MV-4-11 (cell line): Measurements from ENCODE around the gene SUPT6H.

ENCODE experiments used
- DNase-seq: peaks from one replicate; lab custom pipeline; 2025; lab: John Stamatoyannopoulos, UW

SUPT6H gene

DNA sequence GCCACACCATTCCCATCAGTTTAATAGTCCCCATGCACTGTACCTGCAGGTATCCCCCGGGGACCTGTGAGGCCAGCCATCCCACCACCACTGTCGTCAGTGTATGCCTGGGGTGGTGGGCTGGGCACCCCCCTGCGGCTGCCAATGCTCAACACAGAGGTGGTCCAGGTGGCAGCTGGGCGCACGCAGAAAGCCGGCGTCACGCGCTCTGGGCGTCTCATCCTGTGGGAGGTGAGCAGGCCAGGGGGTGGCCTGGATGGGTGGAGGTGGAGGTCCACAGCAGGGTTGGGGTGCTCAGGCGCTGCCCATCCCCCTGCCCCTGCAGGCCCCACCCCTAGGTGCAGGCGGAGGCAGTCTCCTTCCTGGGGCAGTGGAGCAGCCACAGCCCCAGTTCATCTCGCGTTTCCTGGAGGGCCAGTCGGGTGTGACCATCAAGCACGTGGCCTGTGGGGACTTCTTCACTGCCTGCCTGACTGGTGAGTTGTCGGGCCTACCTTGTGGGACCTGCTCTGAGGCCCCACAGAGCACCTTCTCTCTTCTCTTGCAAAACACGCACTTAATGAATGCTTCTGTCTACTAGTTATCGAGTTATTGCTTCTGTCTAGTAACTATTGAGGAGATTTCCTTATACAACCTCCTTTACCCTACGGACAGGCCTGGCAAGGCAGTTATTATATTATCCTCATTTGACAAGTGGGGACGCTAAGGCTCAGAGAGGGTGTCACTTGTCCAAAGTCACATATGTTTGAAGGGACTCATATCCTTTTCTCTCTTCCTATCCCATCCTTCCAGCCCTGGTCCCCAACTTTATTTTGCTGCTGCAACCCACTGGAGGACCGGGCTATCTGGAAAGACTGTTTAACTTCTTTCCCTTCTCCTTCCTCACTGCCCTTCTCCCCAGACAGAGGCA is 76.0 kb downstream of the SUPT6H start:
- DNase-seq: no peak

DNA sequence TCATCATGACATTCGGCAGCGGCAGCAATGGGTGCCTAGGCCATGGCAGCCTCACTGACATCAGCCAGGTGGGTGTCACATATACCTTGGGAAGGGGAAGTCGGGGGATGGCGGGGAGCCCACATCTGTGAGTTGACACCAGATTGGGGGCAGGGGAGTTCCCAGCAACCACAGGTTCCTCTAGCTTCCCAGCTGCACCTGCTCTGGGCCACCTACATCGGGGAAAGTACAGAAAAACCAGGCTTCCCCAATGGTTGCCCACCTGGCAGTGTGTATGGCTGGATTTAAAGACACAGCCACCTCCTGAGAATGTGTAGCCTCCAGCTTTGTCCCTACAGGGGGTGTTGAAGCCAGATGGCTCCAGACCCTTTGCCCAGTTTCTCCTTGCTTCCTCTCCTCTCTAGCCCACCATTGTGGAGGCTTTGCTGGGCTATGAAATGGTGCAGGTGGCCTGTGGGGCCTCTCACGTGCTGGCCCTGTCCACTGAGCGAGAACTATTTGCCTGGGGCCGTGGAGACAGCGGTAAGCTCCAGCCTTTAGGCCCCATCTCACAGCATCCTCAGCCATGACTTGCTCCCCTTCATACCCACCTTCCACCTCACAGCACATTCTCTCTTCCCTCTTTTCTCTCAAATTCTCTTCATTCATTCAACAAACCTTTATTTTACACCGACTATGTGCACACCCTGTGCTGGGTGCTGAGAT is 76.8 kb downstream of the SUPT6H start:
- no peak for DNase-seq

DNA sequence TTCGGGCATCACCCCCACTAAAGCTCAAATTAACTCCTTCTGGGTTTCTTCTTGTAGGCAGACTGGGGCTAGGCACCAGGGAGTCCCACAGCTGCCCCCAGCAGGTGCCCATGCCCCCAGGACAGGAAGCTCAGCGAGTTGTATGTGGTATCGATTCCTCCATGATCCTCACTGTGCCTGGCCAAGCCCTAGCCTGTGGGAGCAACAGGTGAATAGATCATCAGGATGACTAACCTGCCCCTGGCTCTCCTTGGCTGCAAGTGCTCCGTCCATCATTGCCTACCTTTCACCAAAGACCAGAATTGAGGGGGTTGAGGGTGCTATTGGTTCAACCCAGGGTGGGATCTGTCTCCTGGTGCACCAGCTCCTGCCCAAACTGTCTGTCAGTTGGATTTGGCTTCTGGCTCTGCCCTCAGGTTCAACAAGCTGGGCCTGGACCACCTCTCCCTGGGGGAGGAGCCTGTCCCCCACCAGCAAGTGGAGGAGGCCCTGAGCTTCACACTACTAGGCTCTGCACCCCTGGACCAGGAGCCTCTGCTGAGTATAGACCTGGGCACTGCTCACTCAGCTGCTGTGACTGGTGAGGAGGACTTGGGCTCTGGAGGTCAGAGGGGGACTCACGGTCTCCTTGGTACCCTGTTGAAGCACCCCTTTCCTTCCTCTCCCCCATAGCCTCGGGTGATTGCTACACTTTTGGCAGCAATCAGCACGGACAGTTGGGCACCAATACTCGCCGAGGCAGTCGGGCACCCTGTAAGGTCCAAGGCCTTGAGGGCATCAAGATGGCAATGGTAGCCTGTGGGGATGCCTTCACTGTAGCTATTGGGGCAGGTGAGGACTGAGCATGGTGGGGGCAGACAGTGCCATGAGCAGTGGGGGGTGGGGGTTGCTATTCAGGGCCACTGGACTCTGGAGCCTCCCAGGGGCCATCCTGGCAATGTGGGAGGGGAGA is 78.7 kb downstream of the SUPT6H start:
- no peak for DNase-seq

DNA sequence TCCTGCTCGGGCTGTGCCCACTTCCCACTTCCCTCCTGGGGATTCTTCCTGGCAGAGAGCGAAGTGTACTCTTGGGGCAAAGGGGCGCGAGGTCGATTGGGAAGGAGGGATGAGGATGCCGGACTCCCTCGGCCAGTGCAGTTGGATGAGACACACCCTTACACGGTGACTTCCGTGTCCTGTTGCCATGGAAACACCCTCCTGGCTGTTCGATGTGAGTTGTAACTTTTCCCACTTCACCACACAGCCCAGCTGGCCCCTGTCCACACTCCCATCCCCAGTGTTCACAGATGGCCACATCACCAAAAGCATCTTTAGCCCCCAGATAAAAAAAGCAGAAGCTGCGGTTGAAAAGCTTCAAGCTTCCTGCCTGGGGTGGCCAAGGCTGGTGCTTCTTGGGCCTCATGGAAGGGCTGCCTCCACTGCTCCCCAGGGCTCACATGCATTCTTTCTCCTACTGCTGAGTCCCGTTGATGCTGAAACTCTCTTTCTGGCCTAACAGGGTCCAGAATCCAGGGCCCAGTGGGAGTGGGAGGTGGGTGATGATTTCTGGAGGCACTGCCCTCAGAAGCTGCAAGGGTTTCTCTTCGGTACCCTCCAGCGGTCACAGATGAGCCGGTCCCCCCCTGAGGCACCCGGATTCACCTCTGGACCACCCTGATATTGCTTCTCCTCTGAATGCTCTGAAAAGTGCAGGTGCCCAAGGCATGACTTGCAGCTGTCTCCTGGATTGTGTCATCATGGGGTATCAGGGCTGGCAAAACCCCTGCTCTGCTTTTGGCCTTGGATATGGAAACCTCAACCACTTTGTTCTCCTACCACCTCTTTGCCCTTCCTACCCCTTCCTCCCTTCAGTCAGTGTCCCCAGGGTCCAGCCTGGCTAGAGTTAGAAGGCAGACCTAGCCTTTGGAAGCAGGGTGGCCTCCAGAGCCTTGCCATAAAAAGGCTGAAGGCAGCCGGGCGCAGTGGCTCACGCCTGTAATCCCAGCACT is 79.6 kb downstream of the SUPT6H start:
- peak; percentile 99 for DNase-seq

DNA sequence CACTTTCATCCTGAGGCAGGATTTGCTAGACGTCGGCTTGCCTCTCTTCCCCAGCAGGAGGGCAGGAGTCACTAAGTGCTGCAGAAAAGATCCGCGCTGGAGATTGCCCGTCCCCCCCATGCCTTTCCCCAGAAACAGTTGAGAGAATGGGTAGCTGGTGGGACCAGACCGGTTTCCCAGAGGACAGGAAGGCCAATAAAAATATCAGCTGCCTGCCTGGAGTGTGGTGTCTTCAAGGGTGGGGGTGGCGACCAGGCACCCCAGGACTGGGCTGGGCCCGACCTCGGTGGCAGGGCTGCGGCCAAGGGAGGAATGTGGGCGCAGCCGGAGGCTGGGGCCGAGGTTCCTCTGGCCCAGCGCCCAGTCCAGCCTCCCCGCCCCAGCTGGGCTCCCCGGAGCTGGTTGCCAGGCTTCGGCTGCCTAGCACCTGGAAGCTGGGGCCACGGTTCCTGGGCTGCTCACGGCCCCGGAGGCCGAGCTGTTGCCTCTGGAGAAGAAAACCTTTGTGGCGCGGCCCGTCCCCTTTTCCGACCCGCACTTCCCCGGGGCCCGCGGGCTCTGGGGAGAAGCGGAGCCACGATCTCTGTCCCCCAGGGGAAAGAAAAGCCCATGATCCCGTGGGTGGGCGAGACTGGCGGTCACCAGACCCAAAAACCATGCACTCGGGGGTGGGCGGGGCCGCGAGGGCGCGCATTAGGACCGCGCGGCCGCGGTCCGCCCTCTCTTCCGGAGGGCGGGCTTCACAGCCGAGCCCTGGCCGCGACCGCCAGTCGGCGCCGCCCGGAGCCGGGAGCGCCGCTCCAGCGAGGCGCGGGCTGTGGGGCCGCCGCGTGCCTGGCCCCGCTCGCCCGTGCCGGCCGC is 81.5 kb downstream of the SUPT6H start, which contains the start of gene TRAF4:
Gene TRAF4, plus strand, starts transcription at position 769 of the 861 bp plus-strand sequence. CDS start 102 bp downstream, outside the sequence.
- peak; percentile 71 for DNase-seq

DNA sequence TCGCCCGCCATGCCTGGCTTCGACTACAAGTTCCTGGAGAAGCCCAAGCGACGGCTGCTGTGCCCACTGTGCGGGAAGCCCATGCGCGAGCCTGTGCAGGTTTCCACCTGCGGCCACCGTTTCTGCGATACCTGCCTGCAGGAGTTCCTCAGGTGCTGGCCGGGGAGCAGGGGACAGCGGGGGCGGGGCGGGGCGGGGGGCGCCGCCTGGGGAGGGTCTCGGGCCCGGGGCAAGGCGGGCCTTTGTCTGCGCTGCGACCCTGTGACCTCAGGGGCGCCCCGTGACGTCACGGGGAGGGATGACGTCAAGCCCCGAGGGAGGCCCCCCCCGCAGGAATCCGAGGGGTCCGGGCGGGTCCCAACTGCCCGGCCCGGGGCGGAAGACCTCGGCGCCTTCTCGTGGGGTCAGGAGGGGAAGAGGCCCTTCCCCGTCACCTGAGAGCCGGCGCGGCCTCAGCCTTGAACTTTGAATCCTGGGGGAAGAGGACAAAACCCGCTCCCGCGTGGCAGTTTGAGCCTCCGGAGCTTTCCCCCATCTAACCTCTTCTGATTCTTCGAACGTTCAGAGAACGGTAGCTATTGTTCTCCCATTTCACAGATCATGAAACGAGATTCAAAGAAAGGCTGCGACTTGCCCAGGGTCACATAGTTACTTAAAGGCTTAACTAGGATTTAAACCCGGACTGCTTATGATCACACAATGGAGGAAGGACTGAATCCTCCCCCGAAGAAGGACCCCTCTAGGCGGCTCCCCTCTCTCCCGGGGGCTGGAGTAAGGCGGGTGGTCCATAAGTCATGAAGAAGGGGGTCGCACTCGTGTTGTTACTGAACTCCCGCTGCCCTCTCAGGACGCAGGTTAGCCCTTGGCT is 82.3 kb downstream of the SUPT6H start:
- DNase-seq: no peak

DNA sequence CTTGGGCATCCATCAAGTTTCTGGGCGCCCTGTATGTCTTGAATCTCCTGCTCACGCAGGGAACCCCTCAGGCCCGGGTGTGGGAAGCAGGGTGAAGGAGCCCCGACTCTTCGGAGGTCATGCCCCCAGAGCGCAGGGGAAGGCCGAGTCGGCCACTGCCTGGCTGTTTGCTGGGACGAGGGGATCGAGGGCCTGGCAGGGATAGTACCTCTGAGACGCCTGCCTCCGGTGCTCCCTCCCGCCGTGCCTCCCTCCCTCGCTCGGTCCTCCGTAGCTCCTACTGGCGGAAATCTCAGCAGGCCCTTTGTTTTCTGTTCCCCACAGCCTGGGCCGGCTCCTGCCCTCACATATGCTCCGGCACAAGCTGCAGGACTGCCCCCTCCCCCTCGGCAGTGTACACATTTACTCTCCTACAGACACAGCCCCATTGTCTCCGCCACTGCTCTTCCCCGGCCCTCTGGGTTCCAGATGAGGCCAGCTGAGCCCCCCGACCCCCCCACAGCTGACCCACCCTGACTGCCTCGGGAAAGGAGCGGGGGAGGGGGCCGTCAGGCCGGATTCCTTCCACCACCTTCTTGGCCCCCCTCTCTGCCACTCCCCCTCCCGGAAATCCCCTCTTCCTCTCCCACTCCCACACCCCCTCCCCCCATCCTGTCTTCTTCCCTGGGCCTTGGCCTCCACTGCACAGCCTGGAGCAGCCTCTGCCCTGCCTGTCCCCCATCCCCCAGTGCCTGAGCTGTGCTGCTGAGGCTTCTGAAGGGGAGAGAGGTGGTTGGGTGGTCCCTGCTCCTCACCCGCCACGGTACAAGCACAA is 83.2 kb downstream of the SUPT6H start:
- no peak for DNase-seq

DNA sequence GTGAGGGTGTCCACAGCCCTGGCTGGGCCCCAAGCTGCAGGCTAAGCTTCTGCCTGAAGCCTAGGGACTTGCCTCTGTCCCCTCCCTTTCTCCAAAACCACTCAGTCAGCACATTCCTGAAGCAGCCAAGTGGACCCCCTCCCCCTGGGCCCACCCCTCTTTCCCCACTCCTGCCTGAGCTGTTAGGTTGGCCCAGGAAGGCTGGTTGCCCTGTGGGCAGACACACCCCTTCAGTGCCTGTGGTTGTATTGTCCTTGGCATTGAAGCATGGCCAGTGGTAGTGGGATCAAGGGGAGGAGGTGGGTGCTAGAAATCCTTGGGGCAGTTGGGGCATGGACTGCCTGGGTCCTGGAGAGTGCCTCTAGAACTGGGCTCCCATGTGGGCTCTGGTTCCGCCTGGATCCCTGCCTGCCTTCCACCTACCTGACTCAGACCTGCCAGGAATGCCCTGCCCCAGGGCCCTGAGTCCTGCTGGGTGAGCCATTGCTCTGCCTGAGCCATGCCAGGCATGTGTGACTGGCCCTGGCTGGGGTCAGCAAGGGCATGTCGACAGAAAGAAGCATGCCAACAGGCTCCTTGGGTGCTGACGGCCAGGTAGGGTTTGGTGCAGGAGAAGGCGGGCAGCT is 83.9 kb downstream of the SUPT6H start:
- no peak for DNase-seq

DNA sequence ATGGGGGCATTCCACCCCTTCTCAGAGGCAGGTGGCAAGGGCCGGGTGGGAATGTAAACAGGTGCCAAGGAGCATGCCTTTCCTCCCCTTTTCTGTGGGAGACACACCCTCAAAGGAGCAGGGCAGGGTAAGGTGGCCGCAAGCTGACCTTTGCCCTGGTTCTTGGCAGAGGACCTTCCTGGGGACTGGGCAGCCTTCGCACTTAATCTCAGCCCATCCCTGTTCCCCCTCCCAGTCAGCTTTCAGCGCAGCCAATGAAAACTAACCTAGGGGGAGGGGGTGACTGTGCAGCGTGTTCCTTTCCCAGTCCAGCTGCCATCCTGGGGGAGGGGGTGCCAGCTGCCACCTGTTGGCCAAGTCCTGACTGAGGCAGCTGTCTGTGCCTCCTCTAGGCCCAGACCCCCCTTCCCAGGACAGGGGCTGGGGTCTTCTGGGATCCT is 84.6 kb downstream of the SUPT6H start:
- no peak for DNase-seq

DNA sequence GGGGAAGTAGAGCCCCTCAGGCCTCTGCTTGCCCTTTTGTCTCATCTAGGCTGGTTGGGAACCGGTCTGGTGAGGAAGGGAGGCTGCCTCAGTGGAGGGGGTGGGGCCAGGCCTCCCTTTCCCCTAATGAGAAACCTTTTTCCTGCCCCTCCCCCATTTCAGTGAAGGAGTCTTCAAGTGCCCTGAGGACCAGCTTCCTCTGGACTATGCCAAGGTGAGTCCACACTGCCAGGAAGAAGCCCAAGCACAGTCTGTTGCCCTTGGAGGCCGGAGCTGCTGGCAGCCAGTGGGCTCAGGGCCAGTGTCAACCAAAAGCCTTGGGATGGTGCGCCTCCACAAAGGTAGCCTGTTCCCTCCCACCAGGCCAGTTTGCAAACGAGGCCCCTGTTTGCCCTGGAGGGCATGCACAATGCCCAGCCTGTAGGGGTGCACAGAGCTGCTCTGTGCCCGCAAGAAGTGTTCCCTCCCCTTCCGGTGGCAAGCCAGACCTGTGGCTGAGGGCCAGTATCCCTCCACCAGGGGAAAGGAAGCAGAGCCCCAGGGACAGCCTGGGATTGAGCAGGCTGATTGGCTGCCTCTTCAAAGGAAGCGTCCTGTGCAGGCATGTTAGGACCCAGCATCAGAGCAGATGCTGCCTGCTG is 85.2 kb downstream of the SUPT6H start:
- no peak for DNase-seq

DNA sequence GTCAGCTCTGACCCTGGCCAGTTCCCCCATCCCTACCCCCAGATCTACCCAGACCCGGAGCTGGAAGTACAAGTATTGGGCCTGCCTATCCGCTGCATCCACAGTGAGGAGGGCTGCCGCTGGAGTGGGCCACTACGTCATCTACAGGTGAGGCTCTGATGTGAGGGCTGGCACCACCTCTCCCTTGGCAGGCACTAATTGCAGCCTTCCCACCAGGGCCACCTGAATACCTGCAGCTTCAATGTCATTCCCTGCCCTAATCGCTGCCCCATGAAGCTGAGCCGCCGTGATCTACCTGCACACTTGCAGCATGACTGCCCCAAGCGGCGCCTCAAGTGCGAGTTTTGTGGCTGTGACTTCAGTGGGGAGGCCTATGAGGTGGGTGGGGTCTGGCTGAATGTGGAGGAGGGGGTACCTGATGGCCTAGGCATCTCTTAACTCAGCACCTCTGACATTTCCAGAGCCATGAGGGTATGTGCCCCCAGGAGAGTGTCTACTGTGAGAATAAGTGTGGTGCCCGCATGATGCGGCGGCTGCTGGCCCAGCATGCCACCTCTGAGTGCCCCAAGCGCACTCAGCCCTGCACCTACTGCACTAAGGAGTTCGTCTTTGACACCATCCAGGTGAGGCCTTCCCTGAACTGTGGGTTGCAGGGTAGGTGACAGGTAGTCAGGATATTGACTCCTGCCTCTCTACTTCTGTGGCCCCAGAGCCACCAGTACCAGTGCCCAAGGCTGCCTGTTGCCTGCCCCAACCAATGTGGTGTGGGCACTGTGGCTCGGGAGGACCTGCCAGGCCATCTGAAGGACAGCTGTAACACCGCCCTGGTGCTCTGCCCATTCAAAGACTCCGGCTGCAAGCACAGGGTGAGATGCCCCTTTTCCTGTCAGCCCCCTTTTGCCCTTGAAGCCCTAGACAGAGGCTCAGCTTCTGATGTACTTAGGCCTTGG is 86.1 kb downstream of the SUPT6H start:
- DNase-seq: no peak

DNA sequence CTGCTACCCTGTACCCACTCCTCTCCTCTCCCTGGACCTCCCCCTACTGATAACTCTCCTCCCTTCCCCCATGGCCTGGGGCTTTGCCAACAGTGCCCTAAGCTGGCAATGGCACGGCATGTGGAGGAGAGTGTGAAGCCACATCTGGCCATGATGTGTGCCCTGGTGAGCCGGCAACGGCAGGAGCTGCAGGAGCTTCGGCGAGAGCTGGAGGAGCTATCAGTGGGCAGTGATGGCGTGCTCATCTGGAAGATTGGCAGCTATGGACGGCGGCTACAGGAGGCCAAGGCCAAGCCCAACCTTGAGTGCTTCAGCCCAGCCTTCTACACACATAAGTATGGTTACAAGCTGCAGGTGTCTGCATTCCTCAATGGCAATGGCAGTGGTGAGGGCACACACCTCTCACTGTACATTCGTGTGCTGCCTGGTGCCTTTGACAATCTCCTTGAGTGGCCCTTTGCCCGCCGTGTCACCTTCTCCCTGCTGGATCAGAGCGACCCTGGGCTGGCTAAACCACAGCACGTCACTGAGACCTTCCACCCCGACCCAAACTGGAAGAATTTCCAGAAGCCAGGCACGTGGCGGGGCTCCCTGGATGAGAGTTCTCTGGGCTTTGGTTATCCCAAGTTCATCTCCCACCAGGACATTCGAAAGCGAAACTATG is 87.0 kb downstream of the SUPT6H start:
- no peak for DNase-seq

DNA sequence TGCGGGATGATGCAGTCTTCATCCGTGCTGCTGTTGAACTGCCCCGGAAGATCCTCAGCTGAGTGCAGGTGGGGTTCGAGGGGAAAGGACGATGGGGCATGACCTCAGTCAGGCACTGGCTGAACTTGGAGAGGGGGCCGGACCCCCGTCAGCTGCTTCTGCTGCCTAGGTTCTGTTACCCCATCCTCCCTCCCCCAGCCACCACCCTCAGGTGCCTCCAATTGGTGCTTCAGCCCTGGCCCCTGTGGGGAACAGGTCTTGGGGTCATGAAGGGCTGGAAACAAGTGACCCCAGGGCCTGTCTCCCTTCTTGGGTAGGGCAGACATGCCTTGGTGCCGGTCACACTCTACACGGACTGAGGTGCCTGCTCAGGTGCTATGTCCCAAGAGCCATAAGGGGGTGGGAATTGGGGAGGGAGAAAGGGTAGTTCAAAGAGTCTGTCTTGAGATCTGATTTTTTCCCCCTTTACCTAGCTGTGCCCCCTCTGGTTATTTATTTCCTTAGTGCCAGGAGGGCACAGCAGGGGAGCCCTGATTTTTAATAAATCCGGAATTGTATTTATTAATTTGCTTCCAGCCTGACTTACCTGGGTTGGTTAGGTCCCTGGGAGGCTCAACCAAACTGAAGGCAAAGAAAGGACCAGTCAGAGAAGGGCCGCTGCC is 87.6 kb downstream of the SUPT6H start:
- DNase-seq: no peak

DNA sequence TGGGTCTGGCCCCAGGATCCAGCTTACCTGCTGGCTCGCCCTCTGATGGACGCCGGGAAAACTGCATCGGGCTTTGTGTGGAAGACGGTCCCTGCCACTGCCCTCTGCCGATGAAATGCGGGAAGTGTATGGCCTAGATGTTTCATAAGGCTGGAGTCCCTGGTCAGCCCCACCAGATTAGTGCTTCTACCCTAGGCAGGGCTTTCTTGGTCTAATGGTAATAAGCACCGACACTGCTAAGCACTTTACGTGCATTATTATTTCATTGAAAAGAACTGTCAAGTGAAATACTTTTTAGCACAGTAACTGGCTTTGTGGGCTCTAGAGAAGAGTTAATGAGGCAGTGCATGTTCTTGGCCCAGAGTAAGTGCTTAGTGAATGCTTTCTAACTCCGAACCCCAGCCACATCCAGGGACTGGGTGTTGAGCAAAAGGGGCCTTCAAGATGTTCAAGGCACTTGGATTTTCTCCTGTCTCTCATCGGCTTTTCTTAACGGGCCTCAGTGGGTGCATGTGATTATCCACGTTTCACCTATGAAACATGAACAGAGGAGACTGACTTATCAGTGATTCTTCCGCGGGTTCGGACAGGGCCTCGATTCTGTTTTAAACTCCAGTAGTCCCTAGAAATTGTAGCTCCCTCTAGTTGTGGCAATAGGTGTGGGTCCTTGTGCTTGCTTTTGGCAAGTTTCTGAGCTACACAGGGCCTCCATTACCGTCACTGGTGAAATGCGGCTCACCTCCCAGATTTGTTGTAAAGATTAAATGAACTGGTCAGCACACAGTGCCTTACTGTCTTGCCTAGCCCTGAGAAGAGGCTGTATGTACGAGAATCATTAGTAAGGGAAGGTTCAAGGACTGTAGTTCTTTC is 88.4 kb downstream of the SUPT6H start:
- DNase-seq: peak; percentile 78
